Bronchial epithelial cell (primary cell): ENCODE data around the gene KRT28. TPM values are rescaled to one million over a fixed set of nuclear protein-coding genes. Genes with fewer than 3 reads are reported as not detected.

Experiments
- total RNA-seq: library from RNA; depleted of rRNA; stranded (reverse); fragments of >200 nt; gene quantifications from 2 replicates; pipeline ENCODE4 v1.2.1, GENCODE V29; 2014

KRT28 gene
- total RNA-seq, 1 donor from 2014 or later, result not detected

Other genes with a start within 250 kb of the KRT28 start
- not detected in 2 replicates for gene CCR7, start 234.5 kb downstream of the KRT28 start, total RNA-seq
- gene SMARCE1, start 152.1 kb downstream of the KRT28 start, total RNA-seq, result 49.2 and 75.5 TPM in 2 replicates
- gene KRT222, start 134.8 kb downstream of the KRT28 start, total RNA-seq, result not detected in 2 replicates
- 1.6 and 9.1 TPM in 2 replicates for gene KRT24, start 96.2 kb downstream of the KRT28 start, total RNA-seq
- not detected in 2 replicates for gene KRT25, start 44.6 kb downstream of the KRT28 start, total RNA-seq
- gene KRT26, start 27.8 kb downstream of the KRT28 start, total RNA-seq, result not detected in 2 replicates
- not detected in 2 replicates for gene KRT27, start 17.4 kb downstream of the KRT28 start, total RNA-seq
- 5.8 and 6.3 TPM in 2 replicates for gene KRT10, start 22.7 kb upstream of the KRT28 start, total RNA-seq
- not detected in 2 replicates for gene KRT12, start 67.3 kb upstream of the KRT28 start, total RNA-seq
- gene KRT20, start 85.3 kb upstream of the KRT28 start, total RNA-seq, result not detected in 2 replicates
- gene KRT23, start 137.7 kb upstream of the KRT28 start, total RNA-seq, result 12.9 and 29.4 TPM in 2 replicates
- gene KRT39, start 167.0 kb upstream of the KRT28 start, total RNA-seq, result not detected in 2 replicates
- gene KRT40, start 184.4 kb upstream of the KRT28 start, total RNA-seq, result 0.13 TPM in 1 of 2 replicates, not detected in the other
- gene KRTAP3-3, start 194.2 kb upstream of the KRT28 start, total RNA-seq, result not detected in 2 replicates
- gene KRTAP3-2, start 199.9 kb upstream of the KRT28 start, total RNA-seq, result not detected in 2 replicates
- gene KRTAP3-1, start 209.2 kb upstream of the KRT28 start, total RNA-seq, result not detected in 2 replicates
- not detected in 2 replicates for gene KRTAP1-5, start 227.2 kb upstream of the KRT28 start, total RNA-seq
- gene KRTAP1-4, start 230.2 kb upstream of the KRT28 start, total RNA-seq, result not detected in 2 replicates
- not detected in 2 replicates for gene KRTAP1-3, start 234.9 kb upstream of the KRT28 start, total RNA-seq
- gene KRTAP1-1, start 241.5 kb upstream of the KRT28 start, total RNA-seq, result not detected in 2 replicates
- gene KRTAP2-1, start 247.4 kb upstream of the KRT28 start, total RNA-seq, result not detected in 2 replicates